Measurements from ENCODE around the gene CRBN. TPM values are rescaled to one million over a fixed set of nuclear protein-coding genes. Genes with fewer than 3 reads are reported as not detected.

Gene CRBN
- total RNA-seq, 2 experiments from 2014 or later, result 144 to 148 TPM

GRCh38 chr3:3110299-3110630 is 69.2 kb downstream of the CRBN start, which contains the start of gene IL5RA:
TSS of gene IL5RA (minus strand) at chr3:3110374. CDS start at chr3:3104984, 5,390 bp downstream.
- ChIA-PET POLR2A (no interaction called here), CTCF (interaction anchor here (0.7 kb wide), 1 partner anchor 68 kb away, joined by 3 read pairs; no protein-coding TSS in a partner anchor)
- Histone ChIP-seq H3K27me3 (ENCODE audit: control insufficient read depth in 1 of 2, insufficient read depth in 2 of 2, low read length in 2 of 2) (no peaks in the 10 kb centered on the region), H3K4me3 (ENCODE audit: low read length) (peak within 1 kb of the TSS; percentile 23), H3K36me3 (ENCODE audit: insufficient read depth, low read length) (no peaks in the 10 kb centered on the region), H3K9me3 (ENCODE audit: control insufficient read depth in 1 of 2, insufficient read depth in 1 of 2, low read length in 2 of 2) (no peaks in the 10 kb centered on the region), H3K4me1 (ENCODE audit: insufficient read depth, low read length) (peaks cover 9% of the 10 kb centered on the region), H3K27ac (ENCODE audit: low read depth in 1 of 2, low read length in 2 of 2) (peak within 1 kb of the TSS in 1 of 2 donors; percentile 82)
- peaks cover 16% of the 10 kb centered on the region for H3K4me1 Mint-ChIP-seq (ENCODE audit: low read depth)
- no peaks in the 10 kb centered on the region for H3K36me3 Mint-ChIP-seq (ENCODE audit: low read depth)
- intact Hi-C loops (cut with DNase I, micrococcal nuclease), result no loop called here
- ATAC-seq (ENCODE audit: poor library complexity) (peak; percentile 86), DNase-seq (peak in 4 of 14 experiments; percentile 16 to 81 (median 74))
- peak within 1 kb of the TSS; percentile 68 for H3K4me3 Mint-ChIP-seq
- peaks cover 15% of the 10 kb centered on the region for H3K27me3 Mint-ChIP-seq
- H3K27ac Mint-ChIP-seq, result peak within 1 kb of the TSS; percentile 84
- no peak for TF ChIP-seq CTCF (IDR thresholded peaks at IDR 0.05)
- no peaks in the 10 kb centered on the region for H3K9me3 Mint-ChIP-seq

- peaks cover 15% of the 10 kb centered on the region for H3K27me3 Mint-ChIP-seq
- DNase-seq, result peak in 3 of 14 experiments; percentile 29 to 42 (median 37)
- CTCF ChIA-PET, result no interaction called here
- H3K4me1 ChIP-seq (ENCODE audit: insufficient read depth, low read length), result peaks cover 9% of the 10 kb centered on the region
- POLR2A ChIA-PET, result no interaction called here
- ATAC-seq (ENCODE audit: poor library complexity), result no peak
- no peaks in the 10 kb centered on the region for H3K9me3 Mint-ChIP-seq
- peak overlapping the region; percentile 23 for H3K4me3 ChIP-seq (ENCODE audit: low read length)
- no peak for TF ChIP-seq CTCF (IDR thresholded peaks at IDR 0.05)
- peak overlapping the region; percentile 68 for H3K4me3 Mint-ChIP-seq
- H3K4me1 Mint-ChIP-seq (ENCODE audit: low read depth), result peaks cover 16% of the 10 kb centered on the region
- peak overlapping the region; percentile 84 for H3K27ac Mint-ChIP-seq
- H3K27me3 ChIP-seq (ENCODE audit: control insufficient read depth in 1 of 2, insufficient read depth in 2 of 2, low read length in 2 of 2), result no peaks in the 10 kb centered on the region
- intact Hi-C loops (cut with DNase I, micrococcal nuclease), result no loop called here
- peak overlapping the region in 1 of 2 donors; percentile 82 for H3K27ac ChIP-seq (ENCODE audit: low read depth in 1 of 2, low read length in 2 of 2)
- no peaks in the 10 kb centered on the region for H3K36me3 ChIP-seq (ENCODE audit: insufficient read depth, low read length)
- H3K9me3 ChIP-seq (ENCODE audit: control insufficient read depth in 1 of 2, insufficient read depth in 1 of 2, low read length in 2 of 2), result no peaks in the 10 kb centered on the region
- H3K36me3 Mint-ChIP-seq (ENCODE audit: low read depth), result no peaks in the 10 kb centered on the region
Observed at GRCh38 chr3:3109407-3110298, 69.8 kb downstream of the CRBN start.

GRCh38 chr3:3107858-3108257 is 71.6 kb downstream of the CRBN start:
- Histone ChIP-seq H3K27me3 (ENCODE audit: control insufficient read depth in 1 of 2, insufficient read depth in 2 of 2, low read length in 2 of 2) (no peaks in the 10 kb centered on the region), H3K4me3 (ENCODE audit: low read length) (no peak overlapping the region), H3K9me3 (ENCODE audit: control insufficient read depth in 1 of 2, insufficient read depth in 1 of 2, low read length in 2 of 2) (no peaks in the 10 kb centered on the region), H3K4me1 (ENCODE audit: insufficient read depth, low read length) (peaks cover 9% of the 10 kb centered on the region), H3K36me3 (ENCODE audit: insufficient read depth, low read length) (no peaks in the 10 kb centered on the region), H3K27ac (ENCODE audit: low read depth in 1 of 2, low read length in 2 of 2) (no peak overlapping the region)
- Mint-ChIP-seq H3K36me3 (ENCODE audit: low read depth) (no peaks in the 10 kb centered on the region), H3K27me3 (peaks cover 15% of the 10 kb centered on the region), H3K9me3 (no peaks in the 10 kb centered on the region), H3K4me3 (no peak overlapping the region), H3K4me1 (ENCODE audit: low read depth) (peaks cover 16% of the 10 kb centered on the region), H3K27ac (no peak overlapping the region)
- DNase-seq (no peak), ATAC-seq (ENCODE audit: poor library complexity) (no peak)
- intact Hi-C loops (cut with DNase I, micrococcal nuclease), result no loop called here
- TF ChIP-seq CTCF (IDR thresholded peaks at IDR 0.05), result no peak
- ChIA-PET CTCF (no interaction called here), POLR2A (no interaction called here)
